MM.1S (cell line): ENCODE data around the gene PROM2.

Experiments
- DNase-seq: peaks from one replicate; pipeline ENCODE4 v3.0.0-alpha.2; 2015
- H2AFZ ChIP-seq: fragments of 300-600 bp; sonication (generic); 2 replicates; pipeline ENCODE4 v1.6.0; 2016; ENCODE audit warnings: antibody characterized with exemption, low read length
- H3F3A ChIP-seq: fragments of 300-600 bp; sonication (generic); 2 replicates; pipeline ENCODE4 v1.6.1; 2016; ENCODE audit warnings: mild to moderate bottlenecking, antibody characterized with exemption, low read length, moderate library complexity, mixed read lengths; ENCODE audit not compliant: insufficient read depth
- H3K27ac ChIP-seq: fragments of 300-600 bp; sonication (generic); 2 replicates; pipeline ENCODE4 v1.5.1; 2016; ENCODE audit warnings: mild to moderate bottlenecking, low read length
- H3K27me3 ChIP-seq: fragments of 300-600 bp; sonication (generic); replicated peaks from 2 replicates; pipeline ENCODE4 v1.6.0; 2016; ENCODE audit warnings: low read length; ENCODE audit not compliant: insufficient read depth
- H3K36me3 ChIP-seq: fragments of 300-600 bp; sonication (generic); replicated peaks from 2 replicates; pipeline ENCODE4 v1.6.1; 2016; ENCODE audit warnings: mild to moderate bottlenecking, low read length, mixed read lengths; ENCODE audit not compliant: insufficient read depth
- H3K4me1 ChIP-seq: fragments of 300-600 bp; sonication (generic); 2 replicates; pipeline ENCODE4 v1.6.1; 2016; ENCODE audit warnings: low read length, mixed read lengths
- H3K4me2 ChIP-seq: fragments of 300-600 bp; sonication (generic); 2 replicates; pipeline ENCODE4 v1.6.0; 2016; ENCODE audit warnings: low read depth, low read length
- H3K4me3 ChIP-seq: fragments of 300-600 bp; sonication (generic); 2 replicates; pipeline ENCODE4 v1.5.1; 2016; ENCODE audit warnings: low read length, mixed read lengths
- H3K79me2 ChIP-seq: fragments of 300-600 bp; sonication (generic); 2 replicates; pipeline ENCODE4 v1.6.1; 2016; ENCODE audit warnings: mixed run types, low read length, mixed read lengths
- H3K9ac ChIP-seq: fragments of 300-600 bp; sonication (generic); 2 replicates; pipeline ENCODE4 v1.6.1; 2016; ENCODE audit warnings: low read length, mixed read lengths
- H3K9me2 ChIP-seq: fragments of 300-600 bp; sonication (generic); replicated peaks from 2 replicates; pipeline ENCODE4 v1.6.1; 2016; ENCODE audit warnings: mild to moderate bottlenecking, low read length, mixed read lengths; ENCODE audit not compliant: insufficient read depth
- H3K9me3 ChIP-seq: fragments of 300-600 bp; sonication (generic); replicated peaks from 2 replicates; pipeline ENCODE4 v1.6.1; 2016; ENCODE audit warnings: mild to moderate bottlenecking, low read length, mixed read lengths; ENCODE audit not compliant: insufficient read depth
- H4K20me1 ChIP-seq: fragments of 300-600 bp; sonication (generic); 2 replicates; pipeline ENCODE4 v1.6.1; 2016; ENCODE audit warnings: mild to moderate bottlenecking, low read length, moderate library complexity, mixed read lengths; ENCODE audit not compliant: insufficient read depth
- CTCF ChIP-seq: fragments of 300-600 bp; sonication (generic); IDR thresholded peaks from 2 replicates; pipeline ENCODE4 v1.5.1; 2016; ENCODE audit warnings: antibody characterized with exemption, low read length, mixed read lengths
- EZH2 ChIP-seq: fragments of 300-600 bp; sonication (generic); optimal IDR thresholded peaks from 2 replicates; pipeline ENCODE3; 2017; ENCODE audit warnings: low read depth, mild to moderate bottlenecking, antibody characterized with exemption, low read length, mixed read lengths
- EZH2phosphoT487 ChIP-seq: fragments of 300-600 bp; sonication (generic); IDR thresholded peaks from 2 replicates; pipeline ENCODE4 v1.6.1; 2018; ENCODE audit warnings: antibody characterized with exemption, low read length

Gene PROM2

GRCh38 chr2:95271381-95271971, 2.8 kb upstream of the PROM2 start:
- no peak overlapping the region for H3K27ac ChIP-seq
- DNase-seq = no peak
- no peaks in the 10 kb centered on the region for H3K9me2 ChIP-seq
- H3K4me2 ChIP-seq = no peak overlapping the region
- no peak for TF ChIP-seq EZH2phosphoT487
- no peak for TF ChIP-seq EZH2
- TF ChIP-seq CTCF = no peak
- H2AFZ ChIP-seq = no peak overlapping the region
- no peaks in the 10 kb centered on the region for H3K4me1 ChIP-seq
- no peaks in the 10 kb centered on the region for H4K20me1 ChIP-seq
- H3K9ac ChIP-seq = no peak overlapping the region
- no peak overlapping the region for H3K4me3 ChIP-seq
- H3K79me2 ChIP-seq = no peaks in the 10 kb centered on the region
- H3K9me3 ChIP-seq = no peaks in the 10 kb centered on the region
- H3K27me3 ChIP-seq = no peaks in the 10 kb centered on the region
- no peaks in the 10 kb centered on the region for H3K36me3 ChIP-seq
- no peaks in the 10 kb centered on the region for H3F3A ChIP-seq

- H3K79me2 ChIP-seq = no peaks in the 10 kb centered on the region
- no peak overlapping the region for H3K9ac ChIP-seq
- TF ChIP-seq CTCF (no peak), EZH2phosphoT487 (no peak), EZH2 (no peak)
- no peaks in the 10 kb centered on the region for H3K4me1 ChIP-seq
- no peak overlapping the region for H3K4me3 ChIP-seq
- H3K9me3 ChIP-seq = no peaks in the 10 kb centered on the region
- no peak overlapping the region for H2AFZ ChIP-seq
- no peaks in the 10 kb centered on the region for H4K20me1 ChIP-seq
- H3F3A ChIP-seq = no peaks in the 10 kb centered on the region
- no peaks in the 10 kb centered on the region for H3K9me2 ChIP-seq
- H3K27ac ChIP-seq = no peak overlapping the region
- DNase-seq = no peak
- no peak overlapping the region for H3K4me2 ChIP-seq
- H3K27me3 ChIP-seq = no peaks in the 10 kb centered on the region
- no peaks in the 10 kb centered on the region for H3K36me3 ChIP-seq
Measured at GRCh38 chr2:95272299-95272751, 1.9 kb upstream of the PROM2 start.

- Histone ChIP-seq H3K36me3 (no peaks in the 10 kb centered on the region), H3K9me3 (no peaks in the 10 kb centered on the region), H2AFZ (no peak overlapping the region), H3K9me2 (no peaks in the 10 kb centered on the region), H3K27me3 (no peaks in the 10 kb centered on the region), H3K4me1 (no peaks in the 10 kb centered on the region), H3K79me2 (no peaks in the 10 kb centered on the region), H3F3A (no peaks in the 10 kb centered on the region), H3K4me2 (no peak overlapping the region), H3K27ac (no peak overlapping the region), H4K20me1 (no peaks in the 10 kb centered on the region), H3K9ac (no peak overlapping the region), H3K4me3 (no peak overlapping the region)
- TF ChIP-seq EZH2 = no peak
- no peak for DNase-seq
Measured at GRCh38 chr2:95272781-95273180, 1.5 kb upstream of the PROM2 start.

- Histone ChIP-seq H3K4me2 (no peak overlapping the region), H3K9me3 (no peaks in the 10 kb centered on the region), H3K36me3 (no peaks in the 10 kb centered on the region), H4K20me1 (no peaks in the 10 kb centered on the region), H3K9ac (no peak overlapping the region), H3K27me3 (no peaks in the 10 kb centered on the region), H3F3A (no peaks in the 10 kb centered on the region), H3K27ac (no peak overlapping the region), H3K79me2 (no peaks in the 10 kb centered on the region), H2AFZ (no peak overlapping the region), H3K4me3 (no peak overlapping the region), H3K4me1 (no peaks in the 10 kb centered on the region), H3K9me2 (no peaks in the 10 kb centered on the region)
- DNase-seq = no peak
- TF ChIP-seq EZH2 = no peak
- no peak for TF ChIP-seq EZH2phosphoT487
- TF ChIP-seq CTCF = no peak
Measured at GRCh38 chr2:95273566-95274290, 521 bp upstream of the PROM2 start.
